Activated naive CD4-positive, alpha-beta T cell treated with anti-CD3 and anti-CD28 coated beads, Interleukin-2, amount 50 U/mL, for 16 hours (primary cell): ENCODE data around the gene ZNF804A.

Source experiments
- DNase-seq: peaks from one replicate; pipeline ENCODE4 v3.0.0-alpha.2; 2020

The ZNF804A gene

GRCh38 chr2:184611361-184612085 lies 13.2 kb downstream of the ZNF804A start:
- DNase-seq, result no peak

DNA sequence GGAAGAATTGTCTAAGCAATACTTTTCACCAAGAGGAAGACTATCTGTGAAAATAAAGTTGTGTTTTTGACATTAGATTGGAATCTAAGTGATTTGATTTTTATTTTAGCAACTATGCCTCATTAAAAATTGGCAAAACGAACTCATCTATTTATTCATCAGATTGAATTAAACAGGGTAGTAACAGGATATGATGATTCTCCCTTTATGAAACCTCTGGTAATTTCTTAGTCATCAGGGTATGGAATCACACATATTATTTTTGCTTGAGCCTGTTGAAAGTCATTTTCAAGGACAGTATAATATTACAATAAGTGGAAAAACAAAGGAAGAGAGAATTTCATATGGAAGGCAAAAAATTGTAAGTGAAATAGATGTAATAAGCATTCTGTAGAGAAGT lies 22.0 kb downstream of the ZNF804A start:
- DNase-seq, result no peak

DNA sequence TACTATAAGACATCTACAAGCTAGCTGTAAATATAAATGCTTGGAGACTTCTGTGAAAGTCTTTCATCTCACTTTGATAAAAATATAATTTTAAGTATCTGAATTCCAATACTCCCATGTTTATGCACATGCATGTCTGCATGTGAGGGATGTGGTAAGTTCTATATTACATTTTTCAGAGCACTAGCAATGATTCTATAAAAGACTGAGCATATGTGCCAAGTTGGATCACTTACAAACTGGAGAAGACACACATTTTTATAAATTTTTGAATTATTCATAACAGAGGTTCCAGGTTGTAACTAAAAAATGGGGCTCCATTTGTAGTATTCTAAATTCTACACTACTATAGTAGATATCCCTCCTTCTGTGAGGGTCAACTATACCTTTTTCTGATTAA lies 26.0 kb downstream of the ZNF804A start:
- no peak for DNase-seq

DNA sequence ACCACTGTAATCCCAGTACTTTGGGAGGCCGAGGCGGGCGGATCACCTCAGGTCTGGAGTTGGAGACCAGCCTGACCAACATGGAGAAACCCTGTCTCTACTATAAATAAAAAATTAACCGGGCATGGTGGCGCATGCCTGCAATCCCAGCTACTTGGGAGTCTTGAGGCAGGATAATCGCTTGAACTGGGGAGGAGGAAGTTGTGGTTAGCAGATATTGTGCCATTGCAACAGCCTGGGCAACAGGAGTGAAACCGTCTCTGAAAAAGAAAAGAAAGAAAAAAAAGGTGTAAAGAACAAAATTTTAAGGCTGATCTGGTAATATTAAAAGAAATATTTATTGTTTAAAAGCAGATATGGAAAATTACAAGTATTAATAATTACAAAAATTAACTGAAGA lies 29.7 kb downstream of the ZNF804A start:
- no peak for DNase-seq

DNA sequence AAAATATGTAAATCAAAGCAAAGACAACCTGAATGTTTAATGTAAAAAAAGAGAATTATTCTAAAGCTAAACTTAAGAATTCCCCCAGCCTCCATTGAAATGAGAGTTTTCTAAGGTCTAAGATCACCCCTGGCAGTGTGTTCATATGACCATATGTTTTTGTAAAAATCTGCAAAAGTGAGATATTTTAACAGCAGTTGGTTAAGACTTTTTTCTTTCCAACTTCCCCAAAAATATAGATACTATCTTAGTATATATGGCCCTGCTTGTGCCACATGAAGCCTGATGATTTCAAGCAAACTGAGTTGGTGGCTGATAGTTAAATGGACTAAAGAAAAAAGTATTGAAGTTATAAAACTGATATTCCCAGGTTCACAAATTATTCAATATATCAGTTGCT lies 35.4 kb downstream of the ZNF804A start:
- no peak for DNase-seq

- DNase-seq, result no peak
Measured at GRCh38 chr2:184637781-184638180, 39.5 kb downstream of the ZNF804A start.

DNA sequence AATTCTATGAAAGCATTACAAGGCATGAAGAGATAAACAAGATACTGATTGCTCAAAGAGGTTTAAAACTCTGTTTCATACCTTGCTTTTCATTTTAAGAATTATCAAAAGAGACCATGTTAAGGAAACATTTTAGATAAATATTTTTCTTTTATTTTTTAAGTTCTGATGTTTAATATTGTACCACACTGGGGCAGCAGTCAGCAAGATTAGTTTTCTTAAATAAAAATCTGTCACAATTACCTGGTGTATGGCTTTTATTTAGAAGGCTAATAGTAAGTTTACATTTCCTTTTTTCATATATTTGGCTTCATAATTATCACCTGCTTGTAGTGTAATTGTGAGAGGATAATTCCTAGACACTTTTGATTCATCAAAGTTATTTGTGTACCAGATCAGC lies 46.4 kb downstream of the ZNF804A start:
- DNase-seq, result no peak

- DNase-seq, result no peak
Measured at GRCh38 chr2:184646177-184646576, 47.8 kb downstream of the ZNF804A start.

DNA sequence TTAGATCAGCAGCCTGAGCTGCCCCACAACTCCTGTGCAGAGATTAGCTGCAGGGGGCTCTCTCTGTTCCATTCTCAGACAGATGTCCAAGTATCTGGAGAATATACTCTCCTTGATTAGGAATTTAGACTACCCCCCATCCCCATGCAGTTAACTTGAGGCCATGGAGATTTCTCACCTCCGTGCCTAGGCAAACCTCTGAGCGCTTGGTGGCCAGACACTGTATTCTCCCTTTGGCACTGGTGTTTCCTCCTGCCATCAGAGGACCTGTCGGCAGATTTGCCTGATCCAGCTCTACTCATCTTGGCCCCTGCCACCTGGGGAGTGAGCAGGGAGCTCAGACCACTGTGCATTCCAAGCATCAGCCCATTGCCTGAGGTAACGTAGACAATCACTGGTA lies 48.3 kb downstream of the ZNF804A start:
- no peak for DNase-seq

GRCh38 chr2:184654945-184655344 lies 56.6 kb downstream of the ZNF804A start:
- DNase-seq, result no peak

GRCh38 chr2:184677171-184677570 lies 78.8 kb downstream of the ZNF804A start:
- DNase-seq, result no peak

- no peak for DNase-seq
Measured at GRCh38 chr2:184679219-184680018, 81.1 kb downstream of the ZNF804A start.

GRCh38 chr2:184680825-184681224 lies 82.5 kb downstream of the ZNF804A start:
- DNase-seq, result no peak

GRCh38 chr2:184681642-184682321 lies 83.5 kb downstream of the ZNF804A start:
- no peak for DNase-seq

DNA sequence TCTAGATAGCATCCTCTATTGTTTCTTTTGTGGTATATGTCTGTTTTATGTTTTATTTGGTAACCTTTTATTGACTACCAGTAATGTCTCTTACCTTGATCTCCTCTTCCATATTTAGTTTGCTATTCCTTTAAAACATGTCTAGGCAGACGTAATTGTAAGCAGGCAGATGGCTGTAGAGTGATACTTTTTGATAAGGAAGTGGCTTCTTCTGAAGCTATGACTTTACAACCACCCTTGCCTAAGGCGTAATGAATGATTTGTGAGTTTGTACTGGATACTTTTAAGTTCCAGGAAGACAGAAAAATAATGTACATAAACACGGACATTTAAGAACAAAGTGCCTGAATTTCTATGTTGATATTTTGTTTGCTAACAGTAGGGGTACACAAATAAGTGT lies 85.6 kb downstream of the ZNF804A start:
- DNase-seq, result no peak

- no peak for DNase-seq
Measured at GRCh38 chr2:184685999-184686841, 87.9 kb downstream of the ZNF804A start.

DNA sequence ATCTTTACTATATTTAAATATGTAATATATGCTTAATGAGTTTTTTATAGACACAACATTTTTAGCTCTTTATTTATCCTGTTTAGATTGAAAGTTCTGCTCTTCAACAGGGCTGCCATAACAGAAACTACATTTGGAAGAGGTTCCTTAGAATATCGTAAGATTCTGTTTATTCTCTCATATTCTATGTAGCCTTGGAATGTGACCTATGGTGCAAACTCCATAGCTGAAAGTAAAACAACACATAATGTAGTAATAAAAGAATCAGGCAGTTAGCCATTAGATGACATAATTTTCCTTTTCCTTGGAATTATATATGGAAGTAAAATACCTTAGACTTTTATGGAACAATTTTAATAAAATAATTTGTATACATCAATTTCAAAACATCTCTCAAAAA lies 91.3 kb downstream of the ZNF804A start:
- no peak for DNase-seq

GRCh38 chr2:184692141-184692734 lies 93.9 kb downstream of the ZNF804A start:
- DNase-seq, result no peak

DNA sequence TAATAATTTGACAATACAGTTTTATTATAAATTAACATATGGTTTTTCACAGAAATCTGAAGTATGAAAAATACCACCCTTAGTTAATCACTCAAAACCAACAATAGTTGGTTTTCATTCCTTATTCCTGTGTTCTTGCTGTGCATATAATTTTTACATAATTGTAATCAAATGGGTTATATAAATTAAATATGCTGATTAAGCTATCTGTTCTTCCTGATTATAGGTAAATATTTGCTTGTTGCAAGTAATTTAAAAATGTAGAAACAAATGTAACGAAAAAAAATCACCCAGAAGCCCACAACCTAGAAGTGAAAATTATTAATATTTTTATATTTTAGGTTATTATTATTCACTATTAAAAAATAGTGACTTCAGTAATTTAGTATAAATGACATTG lies 98.3 kb downstream of the ZNF804A start:
- no peak for DNase-seq

GRCh38 chr2:184698476-184698875 lies 100.1 kb downstream of the ZNF804A start:
- DNase-seq, result no peak

DNA sequence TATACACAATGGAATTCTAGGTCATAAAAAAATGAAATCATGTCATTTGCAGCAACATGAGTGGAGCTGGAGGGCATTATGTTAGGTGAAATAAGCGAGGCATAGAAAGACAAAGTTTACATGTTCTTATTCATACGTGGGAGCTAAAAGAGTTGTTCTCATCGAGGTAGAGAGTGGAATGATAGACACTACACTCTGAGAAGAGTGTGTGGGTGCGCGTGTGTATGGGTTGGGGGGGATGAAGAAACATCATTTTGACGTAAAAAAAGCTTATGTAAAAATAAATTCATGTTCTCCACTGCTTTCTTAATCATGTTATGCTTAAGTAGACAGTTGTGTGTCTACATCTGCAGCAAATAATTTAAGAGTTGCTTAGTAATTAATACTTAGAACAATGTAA lies 123.6 kb downstream of the ZNF804A start:
- DNase-seq, result no peak

- DNase-seq, result no peak
Measured at GRCh38 chr2:184727813-184728212, 129.5 kb downstream of the ZNF804A start.

- no peak for DNase-seq
Measured at GRCh38 chr2:184728411-184728810, 130.1 kb downstream of the ZNF804A start.
